ELR (cell line): ENCODE measurements around the gene KRT9.
"Not testable (repeated sequence)": the region's sequence is repeated elsewhere in the genome, so short reads cannot be mapped to it uniquely, and the experiment has no call there.

ENCODE experiments used
- DNase-seq: peaks from one replicate; pipeline ENCODE4 v3.0.0-alpha.2; 2015; ENCODE audit warnings: low read depth

The KRT9 gene

GRCh38 chr17:41571561-41572434 is at the start of gene KRT9:
Gene KRT9, minus strand, starts transcription at chr17:41572059. Its CDS starts 67 bp downstream, at chr17:41571992.
- no peak for DNase-seq

- DNase-seq, result not testable (repeated sequence)
These were observed 49.6 kb upstream of the KRT9 start for GRCh38 chr17:41621435-41621817.

- DNase-seq, result no peak
These were observed 49.0 kb upstream of the KRT9 start for GRCh38 chr17:41620583-41621434.

GRCh38 chr17:41619927-41620582 is 48.2 kb upstream of the KRT9 start:
- not testable (repeated sequence) for DNase-seq

GRCh38 chr17:41619036-41619926 is 47.4 kb upstream of the KRT9 start:
- no peak for DNase-seq

- DNase-seq, result no peak
These were observed 46.6 kb upstream of the KRT9 start for GRCh38 chr17:41618341-41619035.

- DNase-seq, result no peak
These were observed 45.8 kb upstream of the KRT9 start for GRCh38 chr17:41617698-41618097.

- no peak for DNase-seq
These were observed 45.3 kb upstream of the KRT9 start for GRCh38 chr17:41617136-41617535.

GRCh38 chr17:41616486-41616885 is 44.6 kb upstream of the KRT9 start:
- not testable (repeated sequence) for DNase-seq

GRCh38 chr17:41615454-41615853 is 43.6 kb upstream of the KRT9 start:
- no peak for DNase-seq

- DNase-seq, result not testable (repeated sequence)
These were observed 42.9 kb upstream of the KRT9 start for GRCh38 chr17:41614767-41615166.

- no peak for DNase-seq
These were observed 42.2 kb upstream of the KRT9 start for GRCh38 chr17:41614098-41614497.

- DNase-seq, result no peak
These were observed 41.6 kb upstream of the KRT9 start for GRCh38 chr17:41613277-41614082.

- peak; percentile 67 for DNase-seq
These were observed 40.7 kb upstream of the KRT9 start, which contains the start of gene KRT16 for GRCh38 chr17:41612376-41613160. Gene KRT16, minus strand, starts transcription at chr17:41612767. Its CDS starts 79 bp downstream, at chr17:41612688.

- DNase-seq, result no peak
These were observed 39.2 kb upstream of the KRT9 start for GRCh38 chr17:41610965-41611640.

GRCh38 chr17:41610061-41610517 is 38.2 kb upstream of the KRT9 start:
- DNase-seq, result not testable (repeated sequence)

GRCh38 chr17:41606930-41607329 is 35.1 kb upstream of the KRT9 start:
- DNase-seq, result not testable (repeated sequence)

- no peak for DNase-seq
These were observed 30.7 kb upstream of the KRT9 start for GRCh38 chr17:41602524-41602923.
